Epithelial cell of alveolus of lung (primary cell): ENCODE results near the gene ZNF777. TPM values are rescaled to one million over a fixed set of nuclear protein-coding genes. Genes with fewer than 3 reads are reported as not detected.

Source experiments
- total RNA-seq: library from RNA; depleted of rRNA; stranded (reverse); fragments of >200 nt; gene quantifications from 2 replicates; pipeline ENCODE4 v1.2.1, GENCODE V29; 2015

Gene ZNF777
- 8.7 and 12.3 TPM in 2 replicates for total RNA-seq

DNA sequence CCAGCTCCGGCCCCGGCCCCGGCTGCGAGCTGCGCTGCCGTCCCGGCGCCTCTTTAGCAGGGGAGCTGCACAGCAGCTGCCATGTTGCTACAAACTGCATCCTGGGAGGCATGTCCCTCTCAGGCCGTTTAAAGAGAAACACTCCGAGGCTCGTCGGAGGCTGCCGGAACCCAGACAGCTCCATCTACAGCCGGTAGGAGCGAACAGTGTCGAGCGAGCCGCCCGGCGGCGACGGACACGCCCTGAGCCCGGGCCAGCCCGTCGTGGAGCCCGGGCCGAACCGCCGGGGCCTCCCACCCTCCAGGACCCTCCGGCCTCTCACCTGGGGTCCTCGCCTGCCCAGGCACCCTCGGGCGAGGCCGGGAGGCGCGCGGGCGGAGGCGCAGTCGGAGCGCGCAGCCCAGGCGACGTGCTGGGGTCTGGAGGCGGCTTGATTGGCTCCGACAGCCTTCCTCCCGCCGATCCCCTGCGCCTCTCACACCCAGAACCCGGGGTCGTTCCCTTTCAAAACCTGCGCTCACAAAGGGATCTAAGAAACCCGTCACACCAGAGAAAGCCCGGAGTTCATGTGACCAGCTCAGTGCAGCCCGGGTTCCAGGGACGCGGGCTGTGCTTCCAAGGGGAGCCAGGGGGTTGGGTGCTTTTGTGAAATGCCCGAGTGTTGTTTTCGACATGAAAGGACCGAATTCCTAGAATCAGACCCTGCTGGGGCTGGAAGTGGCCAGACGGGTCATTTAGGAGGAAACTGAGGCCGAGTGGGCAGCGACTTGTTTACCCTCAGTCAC, at the start of gene ZNF777:
TSS of gene ZNF777 (minus strand) at position 570 of the 785 bp plus-strand sequence. CDS start 5,040 bp downstream, outside the sequence.

DNA sequence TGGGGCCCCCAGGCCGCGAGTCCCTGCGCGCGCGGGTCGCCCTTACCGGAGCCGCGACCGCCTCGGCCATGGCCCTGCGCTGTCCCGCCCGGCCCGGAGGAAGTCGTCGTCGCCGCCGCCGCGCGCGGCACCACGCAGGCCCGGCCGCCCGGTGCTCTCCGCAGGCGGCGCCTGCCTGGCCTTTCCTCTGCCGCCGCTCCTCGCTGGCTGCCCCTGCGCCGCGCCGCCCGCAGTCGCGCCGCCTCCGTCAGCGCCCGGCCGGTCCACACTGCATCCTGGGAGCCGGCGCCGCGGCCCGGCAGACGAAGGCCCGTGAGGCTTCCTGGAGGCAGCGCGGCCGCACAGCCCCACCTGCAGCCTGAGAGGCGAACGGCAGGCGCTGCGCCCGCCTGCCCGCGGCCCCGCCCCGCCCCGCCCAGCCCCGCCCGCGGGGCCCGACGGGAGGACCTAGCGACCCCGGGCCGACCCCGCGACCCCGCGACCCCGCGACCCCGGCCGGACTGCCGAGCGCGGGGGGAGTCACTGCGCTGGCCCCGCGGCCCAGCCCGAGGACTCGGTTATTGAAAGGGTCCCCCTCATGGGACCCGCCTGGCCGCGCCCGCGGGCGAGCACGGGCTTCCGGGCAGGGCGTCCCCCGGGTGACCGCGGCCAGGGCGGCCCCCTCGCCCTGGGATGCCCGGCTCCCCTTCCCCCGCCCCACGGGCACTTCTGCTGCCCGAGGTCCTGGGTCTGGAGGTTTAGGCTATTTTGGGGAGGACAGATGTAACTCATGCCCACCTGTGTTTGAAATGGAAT, 36.8 kb upstream of the ZNF777 start, which contains the start of gene ZNF746:
TSS of gene ZNF746 (minus strand) at position 343 of the 795 bp plus-strand sequence. CDS start at position 70, 273 bp downstream.

Other genes with a start within 250 kb of the ZNF777 start
- 5.8 and 6.0 TPM in 2 replicates for gene ZNF212, start 221.4 kb downstream of the ZNF777 start, total RNA-seq
- 5.8 and 10.0 TPM in 2 replicates for gene ZNF783, start 198.9 kb downstream of the ZNF777 start, total RNA-seq
- 18.0 and 28.3 TPM in 2 replicates for gene ZNF746, start 36.7 kb upstream of the ZNF777 start, total RNA-seq